ENCODE measurements around the gene HEPACAM2.

The HEPACAM2 gene

DNA sequence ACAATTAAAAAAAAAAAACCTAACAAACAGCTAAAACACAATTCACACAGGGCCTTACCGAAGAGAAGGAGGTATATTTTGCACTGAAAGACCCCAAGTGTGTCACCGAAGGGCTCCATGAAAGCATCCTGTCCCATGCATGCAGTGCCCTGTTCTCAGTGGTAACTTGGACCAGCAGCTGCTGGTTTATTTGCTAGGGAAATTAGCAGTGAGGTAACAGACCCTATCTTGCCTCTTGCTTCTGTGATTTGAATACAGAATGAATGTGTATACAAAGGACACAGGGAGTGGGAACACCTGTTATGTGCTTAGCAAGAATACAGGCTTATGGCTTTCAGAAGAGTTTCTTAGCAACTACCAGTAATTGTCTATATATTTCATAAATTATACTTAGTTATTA lies at the start of gene HEPACAM2:
Gene HEPACAM2, minus strand, starts transcription at position 160 of the 400 bp plus-strand sequence.
- no peak for DNase-seq

DNA sequence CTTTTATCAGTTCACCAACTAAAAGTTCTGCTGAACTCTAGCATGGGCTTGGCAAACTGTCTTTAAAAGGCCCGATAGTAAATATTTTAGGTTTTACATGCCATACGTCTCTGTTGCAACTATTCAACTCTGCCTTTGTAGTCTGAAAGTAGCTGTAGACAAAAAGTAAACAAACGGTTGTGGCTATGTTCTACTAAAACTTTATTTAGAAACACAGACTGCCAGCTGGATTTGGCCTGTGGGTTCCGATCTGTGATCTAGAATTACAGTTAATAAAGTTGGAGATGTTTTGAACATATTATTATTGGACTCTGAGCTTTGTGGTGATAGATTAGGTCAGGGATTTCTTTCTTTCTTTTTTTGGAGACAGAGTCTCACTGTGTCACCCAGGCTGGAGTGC lies 39.0 kb upstream of the HEPACAM2 start:
- DNase-seq: no peak

- DNase-seq: no peak
Observed at GRCh38 chr7:93262535-93262934, 36.3 kb upstream of the HEPACAM2 start.

- no peak for DNase-seq
Observed at GRCh38 chr7:93258661-93259060, 32.4 kb upstream of the HEPACAM2 start.

DNA sequence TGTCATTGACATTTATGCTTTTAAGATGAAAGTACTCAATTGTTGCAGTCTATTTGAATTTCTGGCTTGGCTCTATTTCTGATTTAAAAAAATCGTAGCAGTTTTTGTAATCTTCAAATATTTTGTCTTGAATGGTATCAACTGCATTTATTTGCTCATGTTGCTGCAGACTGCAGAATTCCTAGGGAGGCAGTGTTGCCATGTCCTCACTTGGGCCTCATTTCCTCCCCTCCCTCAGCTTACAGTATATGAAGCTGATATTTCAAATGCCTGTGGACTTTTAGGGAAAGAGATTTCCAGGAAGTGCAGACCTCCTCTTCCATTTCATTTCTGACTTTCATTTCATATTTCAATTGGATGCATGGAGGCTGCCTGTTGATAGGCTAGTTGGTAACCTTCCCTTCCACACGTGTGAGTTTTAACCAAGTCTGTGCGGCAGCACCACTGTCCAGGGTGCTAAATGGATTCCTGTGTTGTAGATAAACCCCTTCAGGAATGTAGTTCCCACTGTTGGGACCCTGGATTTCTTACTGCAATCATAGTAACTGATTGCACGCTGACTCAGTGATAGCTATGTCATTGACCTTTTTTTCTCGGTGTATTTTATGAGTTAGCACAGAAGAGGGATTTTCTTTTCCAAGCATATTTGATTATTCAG lies 23.4 kb upstream of the HEPACAM2 start:
- no peak for DNase-seq

- no peak for DNase-seq
Observed at GRCh38 chr7:93245525-93246432, 19.5 kb upstream of the HEPACAM2 start.

- no peak for DNase-seq
Observed at GRCh38 chr7:93242106-93242505, 15.8 kb upstream of the HEPACAM2 start.

GRCh38 chr7:93239824-93240223 lies 13.6 kb upstream of the HEPACAM2 start:
- no peak for DNase-seq

DNA sequence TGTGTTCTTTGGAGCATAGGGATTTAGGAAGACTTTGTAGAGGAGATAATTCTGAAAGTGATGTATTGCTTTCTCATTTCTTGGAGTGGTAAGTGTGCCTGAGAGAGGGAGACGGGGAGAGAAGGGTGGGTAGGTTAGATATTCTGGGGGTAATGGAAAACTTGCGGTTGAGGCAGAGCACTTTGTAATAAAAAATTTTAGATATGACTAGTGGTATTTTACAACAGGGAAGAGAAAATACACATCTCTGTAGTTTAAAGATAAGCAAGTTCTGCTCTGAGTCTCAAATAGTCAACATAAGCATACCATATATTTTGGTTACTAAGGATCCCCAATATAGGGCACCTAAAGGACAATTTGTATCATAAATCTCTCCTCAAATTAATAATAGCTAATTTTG lies 12.5 kb upstream of the HEPACAM2 start:
- no peak for DNase-seq

DNA sequence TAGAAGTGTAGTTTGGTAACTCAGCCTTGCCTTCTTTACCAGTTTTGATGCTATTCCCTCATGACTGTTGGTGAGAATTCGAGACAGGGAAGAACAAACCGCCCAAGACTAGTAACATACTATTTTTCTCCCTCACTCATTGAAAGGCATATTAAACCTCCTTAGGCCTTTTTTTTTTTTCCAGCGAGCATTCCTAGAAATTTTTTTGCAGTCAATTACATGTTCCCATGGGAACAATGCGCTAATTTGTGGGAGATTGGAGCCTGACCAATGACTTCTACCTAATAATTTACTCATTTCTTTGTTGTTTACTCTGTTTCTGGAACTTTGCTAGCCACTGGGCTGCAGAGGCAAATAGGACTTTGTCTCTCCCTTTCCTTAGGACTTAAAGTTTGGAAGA lies 11.9 kb upstream of the HEPACAM2 start:
- no peak for DNase-seq

- no peak for DNase-seq
Observed at GRCh38 chr7:93235541-93235940, 9.3 kb upstream of the HEPACAM2 start.

DNA sequence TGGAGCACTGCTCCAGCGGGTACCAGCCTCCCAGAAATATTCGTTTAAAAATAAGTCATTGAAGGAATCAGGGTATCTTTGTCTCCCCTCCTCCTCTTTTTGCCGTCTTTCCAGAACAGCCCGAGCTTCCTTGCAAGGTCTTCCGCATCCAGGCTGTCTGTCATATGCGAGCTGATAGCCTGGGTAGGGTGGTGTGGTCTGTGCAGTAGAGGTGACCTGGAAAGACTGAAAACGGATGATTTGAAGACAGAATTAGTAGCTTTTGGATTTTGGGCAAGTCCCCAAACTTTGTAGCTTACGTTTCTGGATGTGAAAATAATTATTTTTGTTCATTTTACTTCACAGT lies 6.4 kb upstream of the HEPACAM2 start:
- DNase-seq: no peak

DNA sequence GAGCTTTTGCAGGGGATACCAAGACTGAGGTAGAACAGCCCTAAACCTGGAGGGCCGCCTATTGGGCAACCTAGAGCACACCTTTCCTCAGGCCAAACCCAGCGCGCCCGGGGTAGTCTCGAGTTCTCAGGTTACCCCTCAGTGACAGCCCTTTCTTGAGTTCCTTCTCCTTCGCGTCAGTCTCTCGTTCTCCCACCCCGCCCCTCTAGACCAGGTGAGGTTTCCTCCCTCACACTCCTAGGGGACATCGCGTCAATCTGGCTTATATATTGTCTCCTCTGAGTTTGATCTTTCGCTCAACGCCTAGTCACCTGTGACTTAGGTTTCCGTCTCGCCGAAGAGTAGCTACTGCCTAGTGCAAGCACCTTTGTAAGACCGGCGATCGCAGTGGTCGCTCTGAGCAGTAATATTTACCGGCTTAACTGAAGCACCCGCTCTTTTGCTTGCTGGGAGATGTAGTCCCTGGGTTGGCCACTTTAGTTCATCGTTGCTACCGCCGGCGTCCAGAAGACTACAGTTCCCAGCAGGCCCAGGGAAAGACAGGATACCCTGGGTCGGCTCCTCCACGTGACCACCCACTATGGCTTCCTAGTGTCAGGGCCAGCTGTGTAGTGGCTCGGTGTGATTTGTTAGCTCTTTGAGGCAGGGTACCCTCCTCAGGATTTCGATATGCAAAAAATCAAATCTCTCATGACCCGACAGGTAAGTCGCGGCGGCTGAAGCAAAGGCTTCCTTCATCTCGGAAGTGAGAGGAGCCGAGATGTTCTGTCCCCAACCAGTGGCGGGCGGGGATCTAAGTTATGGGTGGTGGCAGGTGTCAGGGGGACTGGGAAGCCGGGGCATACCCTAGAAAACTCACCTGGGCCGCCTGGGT lies 5.8 kb upstream of the HEPACAM2 start, which contains the start of gene VPS50:
Gene VPS50, plus strand, starts transcription at position 568 of the 874 bp plus-strand sequence. Its CDS starts 102 bp downstream, at position 670.
- peak; percentile 92 for DNase-seq

GRCh38 chr7:93231259-93231658 lies 5.0 kb upstream of the HEPACAM2 start:
- no peak for DNase-seq

- no peak for DNase-seq
Observed at GRCh38 chr7:93228302-93228701, 2.0 kb upstream of the HEPACAM2 start.

GRCh38 chr7:93219868-93220267 lies 6.4 kb downstream of the HEPACAM2 start:
- no peak for DNase-seq

GRCh38 chr7:93218997-93219827 lies 7.1 kb downstream of the HEPACAM2 start:
- DNase-seq: no peak

GRCh38 chr7:93212881-93213280 lies 13.4 kb downstream of the HEPACAM2 start:
- DNase-seq: no peak

GRCh38 chr7:93211228-93211818 lies 14.9 kb downstream of the HEPACAM2 start:
- DNase-seq: no peak

GRCh38 chr7:93205046-93205445 lies 21.2 kb downstream of the HEPACAM2 start:
- DNase-seq: no peak

GRCh38 chr7:93203496-93203895 lies 22.8 kb downstream of the HEPACAM2 start:
- no peak for DNase-seq
